ENCODE data around the gene LMOD2.

The LMOD2 gene

GRCh38 chr7:123639631-123640030, 16.0 kb upstream of the LMOD2 start (continued):
- TF ChIP-seq ZEB2 (tag by site-specific recombination; IDR thresholded peaks at IDR 0.05) (no peak), ZNF548 (tag by site-specific recombination; IDR thresholded peaks at IDR 0.05) (no peak), ZSCAN30 (tag by site-specific recombination; IDR thresholded peaks at IDR 0.05) (no peak), SP3 (tag by site-specific recombination; IDR thresholded peaks at IDR 0.05) (no peak), EGR2 (tag by site-specific recombination; IDR thresholded peaks at IDR 0.05; ENCODE audit: low read depth) (no peak), YY2 (tag by site-specific recombination; IDR thresholded peaks at IDR 0.05) (no peak), ZNF391 (tag by site-specific recombination; IDR thresholded peaks at IDR 0.05; ENCODE audit: borderline replicate concordance, low read depth) (no peak), INSM2 (tag by site-specific recombination; IDR thresholded peaks at IDR 0.05) (no peak), KLF1 (tag by site-specific recombination; IDR thresholded peaks at IDR 0.05) (no peak)
- TF ChIP-seq, protein P1, sequence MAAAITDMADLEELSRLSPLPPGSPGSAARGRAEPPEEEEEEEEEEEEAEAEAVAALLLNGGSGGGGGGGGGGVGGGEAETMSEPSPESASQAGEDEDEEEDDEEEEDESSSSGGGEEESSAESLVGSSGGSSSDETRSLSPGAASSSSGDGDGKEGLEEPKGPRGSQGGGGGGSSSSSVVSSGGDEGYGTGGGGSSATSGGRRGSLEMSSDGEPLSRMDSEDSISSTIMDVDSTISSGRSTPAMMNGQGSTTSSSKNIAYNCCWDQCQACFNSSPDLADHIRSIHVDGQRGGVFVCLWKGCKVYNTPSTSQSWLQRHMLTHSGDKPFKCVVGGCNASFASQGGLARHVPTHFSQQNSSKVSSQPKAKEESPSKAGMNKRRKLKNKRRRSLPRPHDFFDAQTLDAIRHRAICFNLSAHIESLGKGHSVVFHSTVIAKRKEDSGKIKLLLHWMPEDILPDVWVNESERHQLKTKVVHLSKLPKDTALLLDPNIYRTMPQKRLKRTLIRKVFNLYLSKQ (tag by site-specific recombination; IDR thresholded peaks at IDR 0.05; ENCODE audit: borderline replicate concordance): no peak

DNA sequence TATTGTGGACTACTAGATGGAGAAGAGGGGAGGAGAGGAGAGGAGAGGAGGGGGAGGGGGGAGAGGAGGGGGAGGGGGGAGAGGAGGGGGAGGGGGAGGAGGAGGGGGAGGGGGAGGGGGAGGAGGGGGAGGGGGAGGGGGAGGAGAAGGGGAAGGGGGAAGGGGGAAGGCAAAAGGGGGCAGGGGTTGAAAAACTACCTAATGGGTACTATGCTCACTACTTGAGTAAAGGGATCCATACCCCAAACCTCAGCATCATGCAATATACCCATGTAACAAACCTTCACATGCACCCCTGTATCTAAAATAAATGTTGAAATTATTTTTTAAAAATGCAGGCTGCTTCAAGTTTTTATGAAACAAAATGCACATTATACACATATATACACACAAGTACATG, 15.1 kb upstream of the LMOD2 start:
- Histone ChIP-seq H3K4me3 (ENCODE audit: low read depth, low read length) (no peak overlapping the region), H3K27ac (ENCODE audit: extremely low read depth, low read depth, low read length) (no peak overlapping the region), H3K9me3 (ENCODE audit: control insufficient read depth, insufficient read depth, low read depth, low read length) (no peaks in the 10 kb centered on the region), H3K36me3 (ENCODE audit: control insufficient read depth in 2 of 2, insufficient read depth in 1 of 2, low read length in 2 of 2) (no peaks in the 10 kb centered on the region), H3K4me1 (ENCODE audit: control insufficient read depth, insufficient read depth, low read length) (peaks cover 9% of the 10 kb centered on the region)
- ChIA-PET CTCF (interaction anchor here (1.4 kb wide), 1 partner anchor 59 kb away, joined by 4 read pairs; no protein-coding TSS in a partner anchor), POLR2A (no interaction called here)
- TF ChIP-seq ZNF561 (tag by site-specific recombination; IDR thresholded peaks at IDR 0.05; ENCODE audit: borderline replicate concordance) (no peak), ZFP37 (tag by site-specific recombination; IDR thresholded peaks at IDR 0.05) (no peak), RBAK (tag by site-specific recombination; IDR thresholded peaks at IDR 0.05) (no peak), ELK4 (IDR thresholded peaks at IDR 0.05; ENCODE audit: borderline replicate concordance, low read depth, low read length) (no peak), ZNF239 (tag by site-specific recombination; IDR thresholded peaks at IDR 0.05) (no peak), PBX3 (CRISPR knock-in tag; IDR thresholded peaks at IDR 0.05) (no peak), SALL2 (tag by site-specific recombination; IDR thresholded peaks at IDR 0.05; ENCODE audit: borderline replicate concordance) (no peak), REPIN1 (tag by site-specific recombination; IDR thresholded peaks at IDR 0.05; ENCODE audit: low read depth) (no peak), ZNF221 (tag by site-specific recombination; IDR thresholded peaks at IDR 0.05; ENCODE audit: borderline replicate concordance) (no peak), TCF7L2 (IDR thresholded peaks at IDR 0.05; ENCODE audit: borderline replicate concordance, low read depth, low read length) (no peak), ZNF571 (tag by site-specific recombination; IDR thresholded peaks at IDR 0.05) (no peak), ZNF776 (tag by site-specific recombination; IDR thresholded peaks at IDR 0.05; ENCODE audit: borderline replicate concordance) (no peak), ZNF19 (tag by site-specific recombination; IDR thresholded peaks at IDR 0.05; ENCODE audit: low read depth) (no peak), ZNF629 (tag by site-specific recombination; IDR thresholded peaks at IDR 0.05) (no peak), OSR2 (tag by site-specific recombination; IDR thresholded peaks at IDR 0.05) (no peak), ZNF23 (tag by site-specific recombination; IDR thresholded peaks at IDR 0.05; ENCODE audit: borderline replicate concordance) (no peak), ZEB2 (tag by site-specific recombination; IDR thresholded peaks at IDR 0.05) (no peak), ZNF341 (tag by site-specific recombination; IDR thresholded peaks at IDR 0.05; ENCODE audit: low read depth) (no peak)
- TF ChIP-seq, protein P2, sequence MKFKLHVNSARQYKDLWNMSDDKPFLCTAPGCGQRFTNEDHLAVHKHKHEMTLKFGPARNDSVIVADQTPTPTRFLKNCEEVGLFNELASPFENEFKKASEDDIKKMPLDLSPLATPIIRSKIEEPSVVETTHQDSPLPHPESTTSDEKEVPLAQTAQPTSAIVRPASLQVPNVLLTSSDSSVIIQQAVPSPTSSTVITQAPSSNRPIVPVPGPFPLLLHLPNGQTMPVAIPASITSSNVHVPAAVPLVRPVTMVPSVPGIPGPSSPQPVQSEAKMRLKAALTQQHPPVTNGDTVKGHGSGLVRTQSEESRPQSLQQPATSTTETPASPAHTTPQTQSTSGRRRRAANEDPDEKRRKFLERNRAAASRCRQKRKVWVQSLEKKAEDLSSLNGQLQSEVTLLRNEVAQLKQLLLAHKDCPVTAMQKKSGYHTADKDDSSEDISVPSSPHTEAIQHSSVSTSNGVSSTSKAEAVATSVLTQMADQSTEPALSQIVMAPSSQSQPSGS (tag by site-specific recombination; IDR thresholded peaks at IDR 0.05; ENCODE audit: low read depth): no peak

Measured in HEK293 (cell line).